HG03469 (cell line): ENCODE results near the gene ANKRD34B.

Experiments
- ATAC-seq: cut with Tn5 transposase; IDR thresholded peaks from one replicate; pipeline ENCODE4 v1.9.1; 2021; ENCODE audit warnings: mild to moderate bottlenecking, moderate library complexity, moderate number of reproducible peaks; ENCODE audit not compliant: unreplicated experiment

Gene ANKRD34B

GRCh38 chr5:80573062-80573461, 3.0 kb upstream of the ANKRD34B start:
- ATAC-seq: no peak

- no peak for ATAC-seq
Measured at GRCh38 chr5:80569086-80569960, 757 bp downstream of the ANKRD34B start.

GRCh38 chr5:80568251-80568650, 1.8 kb downstream of the ANKRD34B start:
- no peak for ATAC-seq

GRCh38 chr5:80566711-80567259, 3.3 kb downstream of the ANKRD34B start:
- ATAC-seq: no peak

- ATAC-seq: no peak
Measured at GRCh38 chr5:80565330-80565729, 4.8 kb downstream of the ANKRD34B start.

GRCh38 chr5:80559244-80559643, 10.8 kb downstream of the ANKRD34B start:
- ATAC-seq: no peak

- ATAC-seq: no peak
Measured at GRCh38 chr5:80555099-80555498, 15.0 kb downstream of the ANKRD34B start.

GRCh38 chr5:80554646-80555045, 15.4 kb downstream of the ANKRD34B start:
- no peak for ATAC-seq

- no peak for ATAC-seq
Measured at GRCh38 chr5:80541392-80541791, 28.7 kb downstream of the ANKRD34B start.

GRCh38 chr5:80540691-80541090, 29.4 kb downstream of the ANKRD34B start:
- no peak for ATAC-seq

- ATAC-seq: no peak
Measured at GRCh38 chr5:80516826-80517225, 53.3 kb downstream of the ANKRD34B start.

GRCh38 chr5:80509362-80509761, 60.7 kb downstream of the ANKRD34B start:
- ATAC-seq: no peak

- no peak for ATAC-seq
Measured at GRCh38 chr5:80508844-80509243, 61.2 kb downstream of the ANKRD34B start.

- ATAC-seq: no peak
Measured at GRCh38 chr5:80507663-80508062, 62.4 kb downstream of the ANKRD34B start.
